Measurements from ENCODE around the gene SCG5.

SCG5 gene

GRCh38 chr15:32723171-32723948 lies 81.8 kb downstream of the SCG5 start:
- no peak for DNase-seq (ENCODE audit: low read depth)

- DNase-seq (ENCODE audit: low read depth): no peak
These were observed 88.3 kb downstream of the SCG5 start for GRCh38 chr15:32729700-32730395.

- no peak for DNase-seq (ENCODE audit: low read depth)
These were observed 89.5 kb downstream of the SCG5 start for GRCh38 chr15:32730677-32731654.

- no peak for DNase-seq (ENCODE audit: low read depth)
These were observed 91.2 kb downstream of the SCG5 start for GRCh38 chr15:32732574-32733157.

- DNase-seq (ENCODE audit: low read depth): no peak
These were observed 91.8 kb downstream of the SCG5 start for GRCh38 chr15:32733281-32733680.

- no peak for DNase-seq (ENCODE audit: low read depth)
These were observed 94.6 kb downstream of the SCG5 start for GRCh38 chr15:32735989-32736700.

GRCh38 chr15:32736701-32737061 lies 95.2 kb downstream of the SCG5 start:
- DNase-seq (ENCODE audit: low read depth): no peak

- no peak for DNase-seq (ENCODE audit: low read depth)
These were observed 95.8 kb downstream of the SCG5 start for GRCh38 chr15:32737304-32737703.

- DNase-seq (ENCODE audit: low read depth): no peak
These were observed 97.2 kb downstream of the SCG5 start for GRCh38 chr15:32738666-32739065.

- no peak for DNase-seq (ENCODE audit: low read depth)
These were observed 98.1 kb downstream of the SCG5 start for GRCh38 chr15:32739522-32740063.

- DNase-seq (ENCODE audit: low read depth): no peak
These were observed 102.1 kb downstream of the SCG5 start for GRCh38 chr15:32743411-32744140.

- DNase-seq (ENCODE audit: low read depth): no peak
These were observed 104.8 kb downstream of the SCG5 start for GRCh38 chr15:32746116-32746857.
